OCI-LY1 (cell line): ENCODE data around the gene MACIR.

Experiments used
- CTCF ChIP-seq: fragments of 200-600 bp; sonication (generic), shearing (Covaris generic); IDR thresholded peaks from 2 replicates; pipeline ENCODE4 v1.5.1; 2017; ENCODE audit warnings: mild to moderate bottlenecking, antibody characterized with exemption, low read length, moderate library complexity, mixed read lengths
- EZH2 ChIP-seq: fragments of 200-600 bp; sonication (generic), shearing (Covaris generic); IDR thresholded peaks from 2 replicates; pipeline ENCODE4 v1.8.0; 2017; ENCODE audit warnings: borderline replicate concordance, mixed run types, mild to moderate bottlenecking, antibody characterized with exemption, low read length, moderate library complexity, mixed read lengths

GRCh38 chr5:103291606-103292005 is 33.0 kb downstream of the MACIR start:
- TF ChIP-seq CTCF (no peak), EZH2 (no peak)
